Osteoblast (primary cell): ENCODE measurements around the gene CDKN2AIP. TPM values are rescaled to one million over a fixed set of nuclear protein-coding genes. Genes with fewer than 3 reads are reported as not detected.
"Not testable (repeated sequence)": the region's sequence is repeated elsewhere in the genome, so short reads cannot be mapped to it uniquely, and the experiment has no call there.

Experiments used
- DNase-seq: peaks from one replicate; pipeline ENCODE4 v3.0.0; 2011; ENCODE audit warnings: low spot score, mixed read lengths; ENCODE audit not compliant: insufficient read length; ENCODE audit errors: missing footprints
- H2AFZ ChIP-seq: 2 replicates; pipeline ENCODE4 v1.6.0; 2011; ENCODE audit warnings: mild to moderate bottlenecking, low read length
- H3K27ac ChIP-seq: 2 replicates; pipeline ENCODE4 v1.5.1; 2011; ENCODE audit warnings: mild to moderate bottlenecking, low read depth, low read length, moderate library complexity
- H3K27me3 ChIP-seq: 2 replicates; pipeline ENCODE4 v1.6.0; 2012; ENCODE audit warnings: mild to moderate bottlenecking, control low read depth, inconsistent platforms, low read length, moderate library complexity; ENCODE audit not compliant: insufficient read depth
- H3K36me3 ChIP-seq: 2 replicates; pipeline ENCODE4 v1.5.1; 2011; ENCODE audit warnings: mild to moderate bottlenecking, low read length, control low read depth, moderate library complexity; ENCODE audit not compliant: insufficient read depth
- H3K4me1 ChIP-seq: 2 replicates; pipeline ENCODE4 v1.5.1; 2011; ENCODE audit warnings: mild to moderate bottlenecking, low read length, control low read depth, moderate library complexity; ENCODE audit not compliant: insufficient read depth
- H3K4me2 ChIP-seq: 2 replicates; pipeline ENCODE4 v1.6.0; 2011; ENCODE audit warnings: mild to moderate bottlenecking, low read length; ENCODE audit not compliant: insufficient read depth
- H3K4me3 ChIP-seq: fragments of 200-600 bp; sonication (generic); 3 replicates; pipeline ENCODE4 v1.5.1; 2012; ENCODE audit warnings: mild to moderate bottlenecking, low read length, inconsistent platforms; ENCODE audit not compliant: insufficient read depth
- H3K79me2 ChIP-seq: 2 replicates; pipeline ENCODE4 v1.6.0; 2012; ENCODE audit warnings: mild to moderate bottlenecking, low read length, control low read depth, inconsistent platforms; ENCODE audit not compliant: insufficient read depth
- H3K9me3 ChIP-seq: 2 replicates; pipeline ENCODE4 v1.5.1; 2011; ENCODE audit warnings: low read depth, low read length, control low read depth
- H4K20me1 ChIP-seq: 2 replicates; pipeline ENCODE4 v1.6.0; 2012; ENCODE audit warnings: mild to moderate bottlenecking, low read length, control low read depth; ENCODE audit not compliant: insufficient read depth
- CTCF ChIP-seq: IDR thresholded peaks from 2 replicates; pipeline ENCODE4 v1.5.1; 2011; ENCODE audit warnings: mild to moderate bottlenecking, low read depth, low read length, moderate library complexity; ENCODE audit errors: extremely low read depth
- total RNA-seq: library from RNA; depleted of rRNA; stranded (reverse); fragments of >200 nt; gene quantifications from 2 replicates; pipeline ENCODE4 v1.2.3, GENCODE V29; 2012

The CDKN2AIP gene
- total RNA-seq, 1 donor, result 15.2 TPM

- H4K20me1 ChIP-seq, result no peaks in the 10 kb centered on the region
- no peak for TF ChIP-seq CTCF
- no peak overlapping the region for H3K4me2 ChIP-seq
- no peak for DNase-seq
- no peak overlapping the region for H3K27ac ChIP-seq
- no peak overlapping the region for H2AFZ ChIP-seq
- no peaks in the 10 kb centered on the region for H3K27me3 ChIP-seq
- no peak overlapping the region for H3K4me3 ChIP-seq
- no peaks in the 10 kb centered on the region for H3K79me2 ChIP-seq
- H3K4me1 ChIP-seq, result no peaks in the 10 kb centered on the region
- H3K36me3 ChIP-seq, result no peaks in the 10 kb centered on the region
- no peaks in the 10 kb centered on the region for H3K9me3 ChIP-seq
Observed at GRCh38 chr4:183429489-183429888, 14.9 kb upstream of the CDKN2AIP start.

- Histone ChIP-seq H3K27ac (no peak overlapping the region), H3K9me3 (no peaks in the 10 kb centered on the region), H3K79me2 (no peaks in the 10 kb centered on the region), H3K36me3 (no peaks in the 10 kb centered on the region), H3K4me3 (no peak overlapping the region), H4K20me1 (no peaks in the 10 kb centered on the region), H3K27me3 (no peaks in the 10 kb centered on the region), H3K4me2 (no peak overlapping the region), H3K4me1 (no peaks in the 10 kb centered on the region), H2AFZ (peak overlapping the region; percentile 30)
- TF ChIP-seq CTCF, result no peak
- no peak for DNase-seq
Observed at GRCh38 chr4:183430317-183430993, 14.0 kb upstream of the CDKN2AIP start.

- no peak overlapping the region for H3K27ac ChIP-seq
- no peaks in the 10 kb centered on the region for H3K9me3 ChIP-seq
- H2AFZ ChIP-seq, result peak overlapping the region; percentile 30
- no peaks in the 10 kb centered on the region for H4K20me1 ChIP-seq
- no peaks in the 10 kb centered on the region for H3K36me3 ChIP-seq
- DNase-seq, result no peak
- H3K4me2 ChIP-seq, result no peak overlapping the region
- no peaks in the 10 kb centered on the region for H3K4me1 ChIP-seq
- no peaks in the 10 kb centered on the region for H3K27me3 ChIP-seq
- no peak for TF ChIP-seq CTCF
- H3K79me2 ChIP-seq, result no peaks in the 10 kb centered on the region
- no peak overlapping the region for H3K4me3 ChIP-seq
Observed at GRCh38 chr4:183430994-183431347, 13.5 kb upstream of the CDKN2AIP start.

- Histone ChIP-seq H2AFZ (no peak overlapping the region), H3K4me2 (no peak overlapping the region), H3K27ac (no peak overlapping the region), H3K27me3 (no peaks in the 10 kb centered on the region), H3K4me3 (no peak overlapping the region), H3K36me3 (no peaks in the 10 kb centered on the region), H4K20me1 (no peaks in the 10 kb centered on the region), H3K79me2 (no peaks in the 10 kb centered on the region), H3K9me3 (no peaks in the 10 kb centered on the region), H3K4me1 (no peaks in the 10 kb centered on the region)
- DNase-seq, result no peak
- TF ChIP-seq CTCF, result no peak
Observed at GRCh38 chr4:183431614-183432013, 12.8 kb upstream of the CDKN2AIP start.

GRCh38 chr4:183433183-183433582 lies 11.3 kb upstream of the CDKN2AIP start:
- H3K4me1 ChIP-seq, H4K20me1 ChIP-seq, H3K36me3 ChIP-seq, H3K27me3 ChIP-seq, H2AFZ ChIP-seq, H3K9me3 ChIP-seq, DNase-seq, H3K27ac ChIP-seq, H3K4me2 ChIP-seq, H3K4me3 ChIP-seq, H3K79me2 ChIP-seq: not testable (repeated sequence)
